Activated CD8-positive, alpha-beta memory T cell treated with anti-CD3 and anti-CD28 coated beads, Interleukin-2, amount 50 U/mL, for 24 hours (primary cell): ENCODE measurements around the gene ELP1.
"Not testable (repeated sequence)": the region's sequence is repeated elsewhere in the genome, so short reads cannot be mapped to it uniquely, and the experiment has no call there.

Experiments
- DNase-seq: peaks from one replicate; pipeline ENCODE4 v3.0.0-alpha.2; 2020; ENCODE audit errors: extremely low read depth

The ELP1 gene

GRCh38 chr9:108933718-108934322 lies at the start of gene ELP1:
ELP1 (minus strand) TSS chr9:108934124; CDS start chr9:108931146, 2,978 bp downstream.
- peak; percentile 75 for DNase-seq

GRCh38 chr9:108980893-108981292 lies 47.0 kb upstream of the ELP1 start:
- no peak for DNase-seq

GRCh38 chr9:108978205-108978604 lies 44.3 kb upstream of the ELP1 start:
- DNase-seq, result no peak

GRCh38 chr9:108973895-108974294 lies 40.0 kb upstream of the ELP1 start:
- DNase-seq, result no peak

- DNase-seq, result no peak
Measured at GRCh38 chr9:108972626-108973209, 38.8 kb upstream of the ELP1 start.

- DNase-seq, result no peak
Measured at GRCh38 chr9:108972186-108972585, 38.3 kb upstream of the ELP1 start.

- DNase-seq, result not testable (repeated sequence)
Measured at GRCh38 chr9:108971392-108971791, 37.5 kb upstream of the ELP1 start.

GRCh38 chr9:108967916-108968315 lies 34.0 kb upstream of the ELP1 start:
- DNase-seq, result no peak

- DNase-seq, result no peak
Measured at GRCh38 chr9:108963459-108964143, 29.7 kb upstream of the ELP1 start.

GRCh38 chr9:108961151-108961550 lies 27.2 kb upstream of the ELP1 start:
- DNase-seq, result no peak

GRCh38 chr9:108960331-108960730 lies 26.4 kb upstream of the ELP1 start:
- no peak for DNase-seq

GRCh38 chr9:108956631-108957026 lies 22.7 kb upstream of the ELP1 start:
- no peak for DNase-seq

- DNase-seq, result no peak
Measured at GRCh38 chr9:108956022-108956630, 22.2 kb upstream of the ELP1 start.

GRCh38 chr9:108953983-108954574 lies 20.2 kb upstream of the ELP1 start:
- DNase-seq, result no peak

- DNase-seq, result no peak
Measured at GRCh38 chr9:108951578-108951977, 17.7 kb upstream of the ELP1 start.

- DNase-seq, result no peak
Measured at GRCh38 chr9:108950168-108950567, 16.2 kb upstream of the ELP1 start.

GRCh38 chr9:108939975-108940374 lies 6.1 kb upstream of the ELP1 start:
- DNase-seq, result no peak

GRCh38 chr9:108937561-108938305 lies 3.8 kb upstream of the ELP1 start:
- DNase-seq, result no peak

- DNase-seq, result peak; percentile 39
Measured at GRCh38 chr9:108934323-108934893, 484 bp upstream of the ELP1 start, which contains the start of gene ABITRAM. ABITRAM (plus strand) TSS chr9:108934400; CDS start chr9:108934487, 87 bp downstream.

- no peak for DNase-seq
Measured at GRCh38 chr9:108933231-108933717, 650 bp downstream of the ELP1 start.

GRCh38 chr9:108928386-108928785 lies 5.5 kb downstream of the ELP1 start:
- DNase-seq, result no peak
